Central memory CD8-positive, alpha-beta T cell (primary cell): ENCODE results near the gene CNR2.

Source experiments
- ATAC-seq: fragments of 150-1000 bp; cut with Tn5 transposase; replicated peaks from 2 replicates; pipeline ENCODE4 v1.10.0; 2022; ENCODE audit warnings: mild to moderate bottlenecking, moderate FRiP score, moderate number of reproducible peaks; ENCODE audit not compliant: poor library complexity, severe bottlenecking; ENCODE audit errors: extremely low read depth
- DNase-seq, 2 donors: peaks; one replicate each; pipeline ENCODE4 v3.0.0; 2021; ENCODE audit warnings: low spot score in 2 of 2
- H3K27ac Mint-ChIP-seq: one replicate; pipeline ENCODE4 v1.8.0; 2022; ENCODE audit warnings: low read depth, mild to moderate bottlenecking, moderate library complexity, mixed read lengths
- H3K27me3 Mint-ChIP-seq: one replicate; pipeline ENCODE4 v1.8.0; 2022; ENCODE audit warnings: mixed read lengths
- H3K36me3 Mint-ChIP-seq: one replicate; pipeline ENCODE4 v1.8.0; 2022; ENCODE audit warnings: mild to moderate bottlenecking, moderate library complexity, mixed read lengths; ENCODE audit not compliant: insufficient read depth
- H3K4me1 Mint-ChIP-seq: one replicate; pipeline ENCODE4 v1.8.0; 2022; ENCODE audit warnings: mixed read lengths
- H3K4me3 Mint-ChIP-seq: one replicate; pipeline ENCODE4 v1.8.0; 2022; ENCODE audit warnings: mild to moderate bottlenecking, moderate library complexity, mixed read lengths
- H3K9me3 Mint-ChIP-seq: one replicate; pipeline ENCODE4 v1.8.0; 2022; ENCODE audit warnings: mixed read lengths

The CNR2 gene

GRCh38 chr1:23895993-23896392 is 17.2 kb downstream of the CNR2 start:
- Mint-ChIP-seq H3K4me3 (peak overlapping the region; percentile 33), H3K27me3 (no peaks in the 10 kb centered on the region), H3K27ac (peak overlapping the region; percentile 10), H3K9me3 (no peaks in the 10 kb centered on the region), H3K4me1 (peaks cover 47% of the 10 kb centered on the region), H3K36me3 (peaks cover 11% of the 10 kb centered on the region)
- no peak for ATAC-seq
- DNase-seq, result no peak

GRCh38 chr1:23895082-23895481 is 18.1 kb downstream of the CNR2 start:
- Mint-ChIP-seq H3K9me3 (no peaks in the 10 kb centered on the region), H3K4me3 (no peak overlapping the region), H3K27me3 (no peaks in the 10 kb centered on the region), H3K27ac (peak overlapping the region; percentile 29), H3K36me3 (peaks cover 3% of the 10 kb centered on the region), H3K4me1 (peaks cover 42% of the 10 kb centered on the region)
- no peak for ATAC-seq
- DNase-seq, result no peak

GRCh38 chr1:23889074-23889473 is 24.1 kb downstream of the CNR2 start:
- Mint-ChIP-seq H3K27ac (no peak overlapping the region), H3K4me1 (peaks cover 23% of the 10 kb centered on the region), H3K36me3 (peaks cover 11% of the 10 kb centered on the region), H3K4me3 (no peak overlapping the region), H3K9me3 (no peaks in the 10 kb centered on the region), H3K27me3 (no peaks in the 10 kb centered on the region)
- ATAC-seq, result peak; percentile 28
- DNase-seq, result no peak

DNA sequence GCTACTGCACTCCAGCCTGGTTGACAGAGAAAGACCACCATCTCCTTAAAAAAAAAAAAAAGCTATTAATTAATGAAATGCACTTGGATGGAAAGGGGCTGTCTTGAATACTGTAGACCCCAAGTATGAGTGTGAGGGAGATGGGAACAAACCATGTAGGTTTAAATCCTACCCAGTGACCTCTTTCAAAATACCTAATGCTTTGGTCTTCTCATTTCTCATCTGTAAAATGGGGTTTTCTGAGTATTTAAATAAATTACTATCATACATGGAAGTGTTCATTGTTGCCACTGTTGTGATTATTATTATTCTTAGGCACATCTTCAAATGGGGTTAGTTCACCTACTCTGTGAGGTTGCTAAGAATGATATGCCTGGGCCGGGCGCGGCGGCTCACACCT is 27.9 kb downstream of the CNR2 start:
- Mint-ChIP-seq H3K4me3 (no peak overlapping the region), H3K4me1 (peaks cover 8% of the 10 kb centered on the region), H3K9me3 (no peaks in the 10 kb centered on the region), H3K27ac (no peak overlapping the region), H3K27me3 (no peaks in the 10 kb centered on the region), H3K36me3 (peaks cover 16% of the 10 kb centered on the region)
- ATAC-seq (no peak), DNase-seq (no peak)

- Mint-ChIP-seq H3K36me3 (peaks cover 11% of the 10 kb centered on the region), H3K27ac (no peak overlapping the region), H3K9me3 (no peaks in the 10 kb centered on the region), H3K4me3 (no peak overlapping the region), H3K27me3 (no peaks in the 10 kb centered on the region), H3K4me1 (peaks cover under 1% of the 10 kb centered on the region)
- DNase-seq, result no peak
- no peak for ATAC-seq
Observed at GRCh38 chr1:23882746-23883145, 30.4 kb downstream of the CNR2 start.

DNA sequence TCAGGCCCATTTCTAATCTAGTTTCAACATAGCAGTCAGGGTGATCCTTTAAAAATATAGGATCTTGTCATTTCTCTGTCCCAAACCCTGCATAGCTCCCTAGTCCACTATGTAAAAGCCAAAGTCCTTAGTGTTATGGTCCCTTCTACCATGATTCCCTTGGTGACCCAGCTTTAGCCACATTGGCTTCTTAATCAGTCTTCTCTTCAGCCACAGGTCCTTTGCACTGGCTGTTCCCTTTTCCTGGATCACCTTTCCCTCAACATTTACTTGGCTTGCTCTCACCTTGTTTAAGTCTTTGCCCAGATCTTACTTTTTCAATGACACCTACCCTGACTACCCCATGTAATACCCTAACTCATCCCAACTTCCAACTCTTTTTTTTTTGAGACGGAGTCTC is 33.4 kb downstream of the CNR2 start:
- Mint-ChIP-seq H3K4me1 (no peaks in the 10 kb centered on the region), H3K4me3 (peak overlapping the region; percentile 13), H3K36me3 (peaks cover 13% of the 10 kb centered on the region), H3K9me3 (no peaks in the 10 kb centered on the region), H3K27ac (no peak overlapping the region), H3K27me3 (no peaks in the 10 kb centered on the region)
- DNase-seq (no peak), ATAC-seq (no peak)

- ATAC-seq (no peak), DNase-seq (no peak)
- H3K36me3 Mint-ChIP-seq, result peaks cover 15% of the 10 kb centered on the region
- no peaks in the 10 kb centered on the region for H3K27me3 Mint-ChIP-seq
- no peak overlapping the region for H3K27ac Mint-ChIP-seq
- no peak overlapping the region for H3K4me3 Mint-ChIP-seq
- H3K9me3 Mint-ChIP-seq, result no peaks in the 10 kb centered on the region
- H3K4me1 Mint-ChIP-seq, result no peaks in the 10 kb centered on the region
Observed at GRCh38 chr1:23878668-23879067, 34.5 kb downstream of the CNR2 start.

- no peak for DNase-seq
- Mint-ChIP-seq H3K27me3 (no peaks in the 10 kb centered on the region), H3K4me1 (no peaks in the 10 kb centered on the region), H3K36me3 (peaks cover 11% of the 10 kb centered on the region), H3K4me3 (no peak overlapping the region), H3K9me3 (no peaks in the 10 kb centered on the region), H3K27ac (no peak overlapping the region)
- no peak for ATAC-seq
Observed at GRCh38 chr1:23875382-23875781, 37.8 kb downstream of the CNR2 start.

- Mint-ChIP-seq H3K9me3 (no peaks in the 10 kb centered on the region), H3K27me3 (no peaks in the 10 kb centered on the region), H3K4me3 (no peak overlapping the region), H3K36me3 (peaks cover 14% of the 10 kb centered on the region), H3K27ac (no peak overlapping the region), H3K4me1 (peaks cover 16% of the 10 kb centered on the region)
- ATAC-seq, result no peak
- DNase-seq, result no peak
Observed at GRCh38 chr1:23872421-23872820, 40.7 kb downstream of the CNR2 start.

DNA sequence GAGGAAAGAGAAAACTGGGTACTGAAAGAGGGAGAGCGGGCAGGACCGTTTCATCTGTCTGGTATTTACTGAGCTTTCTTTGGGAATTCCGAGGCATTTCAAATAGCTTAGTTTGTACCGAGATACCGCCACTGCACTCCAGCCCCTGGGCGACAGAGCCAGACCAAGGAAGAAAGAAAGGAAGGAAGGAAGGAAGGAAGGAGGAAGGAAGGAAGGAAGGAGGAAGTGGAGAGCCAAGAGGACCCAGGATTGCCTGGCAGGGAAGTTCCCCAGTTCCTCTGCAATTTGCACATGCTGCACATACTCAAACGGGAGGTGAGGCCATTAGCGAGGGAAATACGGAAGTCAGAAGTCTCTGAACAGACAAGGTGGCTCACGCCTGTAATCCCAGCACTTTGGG is 44.1 kb downstream of the CNR2 start:
- no peak for DNase-seq
- no peak overlapping the region for H3K27ac Mint-ChIP-seq
- peaks cover 14% of the 10 kb centered on the region for H3K36me3 Mint-ChIP-seq
- H3K27me3 Mint-ChIP-seq, result no peaks in the 10 kb centered on the region
- H3K9me3 Mint-ChIP-seq, result no peaks in the 10 kb centered on the region
- H3K4me3 Mint-ChIP-seq, result peak overlapping the region; percentile 82
- ATAC-seq, result no peak
- H3K4me1 Mint-ChIP-seq, result peaks cover 26% of the 10 kb centered on the region

DNA sequence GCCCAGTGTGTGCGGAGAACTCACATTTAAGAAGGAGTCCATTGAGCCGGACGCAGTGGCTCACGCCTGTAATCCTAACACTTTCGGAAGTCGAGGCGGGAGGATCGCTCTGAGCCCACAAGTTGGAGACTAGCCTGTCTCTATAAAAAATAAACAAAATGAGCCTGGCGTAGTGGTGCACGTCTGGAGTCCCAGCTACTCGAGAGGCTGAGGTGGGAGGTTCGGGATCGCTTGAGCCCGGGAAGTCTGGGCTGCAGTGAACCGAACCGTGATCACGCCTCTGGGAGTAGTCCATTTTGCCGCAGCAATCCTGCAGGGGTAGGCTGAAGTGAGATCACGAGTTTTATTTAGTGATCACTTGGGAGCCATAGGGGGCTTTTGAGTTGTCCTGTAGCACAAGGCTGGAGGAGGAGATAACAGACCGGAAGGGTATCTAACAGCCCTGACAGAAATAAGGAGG is 44.6 kb downstream of the CNR2 start:
- Mint-ChIP-seq H3K4me1 (peaks cover 26% of the 10 kb centered on the region), H3K27ac (peak overlapping the region; percentile 49), H3K9me3 (no peaks in the 10 kb centered on the region), H3K36me3 (peaks cover 14% of the 10 kb centered on the region), H3K27me3 (no peaks in the 10 kb centered on the region), H3K4me3 (peak overlapping the region; percentile 82)
- ATAC-seq (peak; percentile 12), DNase-seq (no peak)

GRCh38 chr1:23867895-23868556 is 45.1 kb downstream of the CNR2 start, which contains the start of gene FUCA1:
Gene FUCA1, minus strand, starts transcription at chr1:23868290. Its CDS starts 4 bp downstream, at chr1:23868286.
- Mint-ChIP-seq H3K27me3 (no peaks in the 10 kb centered on the region), H3K4me3 (peak within 1 kb of the TSS; percentile 82), H3K36me3 (peaks cover 12% of the 10 kb centered on the region), H3K4me1 (peaks cover 26% of the 10 kb centered on the region), H3K9me3 (no peaks in the 10 kb centered on the region), H3K27ac (peak within 1 kb of the TSS; percentile 49)
- DNase-seq, result peak; percentile 91 to 92
- ATAC-seq, result peak; percentile 100

DNA sequence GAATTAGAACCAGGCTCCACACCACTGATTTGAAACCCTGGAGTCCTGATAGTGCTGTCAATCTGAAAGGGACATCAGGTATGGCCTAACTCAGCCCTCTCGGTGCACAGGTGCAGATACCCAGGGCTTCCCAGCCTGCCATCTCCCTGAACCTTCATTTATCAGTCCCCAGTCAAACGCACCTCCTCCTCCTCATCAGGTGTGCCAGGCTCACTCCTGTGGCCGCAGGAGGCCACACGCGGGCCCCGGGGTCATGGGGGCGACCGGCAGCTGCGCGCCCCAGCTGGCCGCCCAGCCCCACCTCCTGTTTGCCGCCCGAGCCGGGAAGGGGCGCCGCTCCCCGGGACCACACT is 45.6 kb downstream of the CNR2 start:
- no peaks in the 10 kb centered on the region for H3K9me3 Mint-ChIP-seq
- peaks cover 16% of the 10 kb centered on the region for H3K36me3 Mint-ChIP-seq
- no peaks in the 10 kb centered on the region for H3K27me3 Mint-ChIP-seq
- peak overlapping the region; percentile 82 for H3K4me3 Mint-ChIP-seq
- H3K27ac Mint-ChIP-seq, result peak overlapping the region; percentile 49
- ATAC-seq, result peak; percentile 7
- no peak for DNase-seq
- H3K4me1 Mint-ChIP-seq, result peaks cover 26% of the 10 kb centered on the region
